ENCODE measurements around the gene ALX4.

GRCh38 chr11:44282620-44283019, 27.3 kb downstream of the ALX4 start:
- no peak for TF ChIP-seq SUZ12 (IDR thresholded peaks at IDR 0.05; ENCODE audit: extremely low read depth, insufficient read depth, insufficient read length)
- no peak for TF ChIP-seq ZNF274 (IDR thresholded peaks at IDR 0.05; ENCODE audit: low read depth, low read length)
- no peak for TF ChIP-seq YY1 (IDR thresholded peaks at IDR 0.05; ENCODE audit: insufficient read depth, insufficient read length)

Data from NT2/D1 (cell line).